ENCODE results near the gene MEOX2.

The MEOX2 gene

DNA sequence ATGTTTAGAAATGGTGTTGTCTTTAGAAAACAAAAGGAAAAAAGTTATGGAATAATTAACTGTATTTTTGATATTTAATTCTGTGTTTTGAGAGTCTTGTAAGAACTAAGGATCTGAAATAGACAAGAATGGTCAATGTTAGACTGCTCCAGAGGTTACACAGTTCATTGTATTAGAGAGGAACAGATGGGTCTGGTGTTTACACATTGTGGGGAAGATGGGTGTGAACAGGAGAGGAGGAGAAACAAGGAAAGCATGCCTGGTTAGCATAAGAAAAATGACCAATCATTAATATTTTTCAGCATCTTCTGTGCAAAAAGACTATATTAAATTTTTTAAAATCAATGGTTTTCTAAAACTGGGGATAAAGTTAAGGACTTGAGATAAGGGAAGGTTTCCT, 11.9 kb downstream of the MEOX2 start:
- TF ChIP-seq POLR2A (IDR thresholded peaks at IDR 0.05; ENCODE audit: extremely low read depth, insufficient read length) = no peak
- TF ChIP-seq, protein P1, sequence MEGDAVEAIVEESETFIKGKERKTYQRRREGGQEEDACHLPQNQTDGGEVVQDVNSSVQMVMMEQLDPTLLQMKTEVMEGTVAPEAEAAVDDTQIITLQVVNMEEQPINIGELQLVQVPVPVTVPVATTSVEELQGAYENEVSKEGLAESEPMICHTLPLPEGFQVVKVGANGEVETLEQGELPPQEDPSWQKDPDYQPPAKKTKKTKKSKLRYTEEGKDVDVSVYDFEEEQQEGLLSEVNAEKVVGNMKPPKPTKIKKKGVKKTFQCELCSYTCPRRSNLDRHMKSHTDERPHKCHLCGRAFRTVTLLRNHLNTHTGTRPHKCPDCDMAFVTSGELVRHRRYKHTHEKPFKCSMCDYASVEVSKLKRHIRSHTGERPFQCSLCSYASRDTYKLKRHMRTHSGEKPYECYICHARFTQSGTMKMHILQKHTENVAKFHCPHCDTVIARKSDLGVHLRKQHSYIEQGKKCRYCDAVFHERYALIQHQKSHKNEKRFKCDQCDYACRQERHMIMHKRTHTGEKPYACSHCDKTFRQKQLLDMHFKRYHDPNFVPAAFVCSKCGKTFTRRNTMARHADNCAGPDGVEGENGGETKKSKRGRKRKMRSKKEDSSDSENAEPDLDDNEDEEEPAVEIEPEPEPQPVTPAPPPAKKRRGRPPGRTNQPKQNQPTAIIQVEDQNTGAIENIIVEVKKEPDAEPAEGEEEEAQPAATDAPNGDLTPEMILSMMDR (IDR thresholded peaks at IDR 0.05; ENCODE audit: low read depth, low read length) = no peak
- no peak for TF ChIP-seq MYC (IDR thresholded peaks at IDR 0.05; ENCODE audit: low read depth, low read length)
- TF ChIP-seq MAX (IDR thresholded peaks at IDR 0.05; ENCODE audit: low read depth, low read length) = no peak
- DNase-seq (ENCODE audit: low read depth) = no peak
- H3K4me3 ChIP-seq (ENCODE audit: low read depth, low read length) = no peak overlapping the region

DNA sequence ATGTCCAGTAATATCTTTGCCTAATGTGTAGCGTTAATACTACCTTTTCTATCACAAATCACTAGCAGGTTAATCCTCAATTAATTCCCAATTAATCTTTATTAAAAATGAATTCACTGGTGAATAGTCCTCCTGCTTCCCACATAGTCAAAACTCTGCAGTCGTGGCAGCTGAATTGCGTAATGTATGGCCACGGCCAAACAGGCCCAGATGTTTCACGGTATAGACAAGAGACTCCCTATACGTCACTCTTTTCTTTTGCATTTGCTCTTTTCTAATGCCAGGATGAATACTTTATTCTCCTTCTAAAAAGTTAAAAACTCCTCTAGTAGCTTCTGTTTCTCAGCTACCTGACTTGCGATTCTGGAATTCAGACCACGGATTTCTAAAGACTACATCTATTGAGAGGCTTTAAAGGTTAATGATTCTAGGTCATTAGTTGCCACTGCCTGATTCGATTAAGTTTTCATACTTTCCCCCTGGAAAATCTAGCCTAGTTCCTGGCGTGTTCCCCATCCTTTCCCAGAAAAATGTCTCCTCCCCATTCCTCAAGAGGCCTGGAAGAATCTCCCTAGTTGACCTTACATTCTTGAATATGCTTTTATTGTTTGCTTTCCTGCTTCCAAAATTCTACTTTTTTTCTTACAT, 16.9 kb downstream of the MEOX2 start:
- no peak overlapping the region for H3K4me3 ChIP-seq (ENCODE audit: low read depth, low read length)
- DNase-seq (ENCODE audit: low read depth) = no peak
- TF ChIP-seq POLR2A (IDR thresholded peaks at IDR 0.05; ENCODE audit: extremely low read depth, insufficient read length) (no peak), MAX (IDR thresholded peaks at IDR 0.05; ENCODE audit: low read depth, low read length) (no peak), MYC (IDR thresholded peaks at IDR 0.05; ENCODE audit: low read depth, low read length) (no peak)
- TF ChIP-seq, protein P1 (IDR thresholded peaks at IDR 0.05; ENCODE audit: low read depth, low read length) = no peak

- TF ChIP-seq POLR2A (IDR thresholded peaks at IDR 0.05; ENCODE audit: extremely low read depth, insufficient read length) (no peak), MAX (IDR thresholded peaks at IDR 0.05; ENCODE audit: low read depth, low read length) (no peak), MYC (IDR thresholded peaks at IDR 0.05; ENCODE audit: low read depth, low read length) (no peak)
- TF ChIP-seq, protein P1 (IDR thresholded peaks at IDR 0.05; ENCODE audit: low read depth, low read length) = no peak
- no peak for DNase-seq (ENCODE audit: low read depth)
These were observed 18.5 kb downstream of the MEOX2 start for GRCh38 chr7:15667991-15668390.

DNA sequence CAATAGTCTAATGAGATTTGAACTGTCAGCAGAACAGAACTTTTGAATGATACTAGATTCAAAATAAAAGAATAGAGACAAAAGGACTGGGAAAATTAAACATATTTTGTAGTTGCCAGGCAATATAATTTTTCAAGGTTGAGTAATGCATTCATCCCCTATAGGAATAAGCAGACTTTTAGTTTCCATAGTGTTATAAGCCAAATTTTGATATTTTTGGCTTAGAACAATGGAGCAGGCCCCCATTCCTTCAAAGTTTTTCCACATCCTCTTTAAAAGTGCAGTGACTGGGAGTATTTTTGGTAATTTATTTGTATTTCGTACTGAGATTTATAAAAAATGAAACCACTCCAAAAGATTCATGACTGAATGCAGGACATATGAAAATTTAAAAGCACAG, 24.0 kb downstream of the MEOX2 start:
- TF ChIP-seq POLR2A (IDR thresholded peaks at IDR 0.05; ENCODE audit: extremely low read depth, insufficient read length) (no peak), MYC (IDR thresholded peaks at IDR 0.05; ENCODE audit: low read depth, low read length) (no peak), MAX (IDR thresholded peaks at IDR 0.05; ENCODE audit: low read depth, low read length) (no peak)
- TF ChIP-seq, protein P1 (IDR thresholded peaks at IDR 0.05; ENCODE audit: low read depth, low read length) = no peak
- H3K4me3 ChIP-seq (ENCODE audit: low read depth, low read length) = no peak overlapping the region
- no peak for DNase-seq (ENCODE audit: low read depth)

More at GRCh38 chr7:15667991-15668390, 18.5 kb downstream of the MEOX2 start:
- no peak overlapping the region for H3K4me3 ChIP-seq (ENCODE audit: low read depth, low read length)

DNA sequence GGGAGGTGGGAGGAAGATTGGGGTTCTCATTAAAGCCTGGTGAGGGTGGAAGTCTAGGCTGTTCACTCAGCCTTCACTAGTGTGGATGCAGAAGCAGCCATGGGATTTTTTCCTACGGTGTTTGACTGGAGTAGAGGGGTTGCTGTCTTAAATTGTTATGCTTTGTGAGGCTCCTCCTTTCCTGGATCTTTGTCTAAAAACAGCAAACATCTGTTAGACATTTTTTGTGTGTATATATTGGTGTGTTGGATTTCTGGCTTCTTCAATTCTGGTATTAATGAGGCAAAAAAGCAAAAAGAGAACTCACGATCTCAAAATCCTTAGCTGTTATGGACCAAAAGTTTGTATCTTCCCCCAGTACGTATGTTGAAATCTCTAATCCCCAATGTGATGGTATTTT, 28.2 kb downstream of the MEOX2 start:
- no peak for TF ChIP-seq POLR2A (IDR thresholded peaks at IDR 0.05; ENCODE audit: extremely low read depth, insufficient read length)
- no peak for TF ChIP-seq MYC (IDR thresholded peaks at IDR 0.05; ENCODE audit: low read depth, low read length)
- TF ChIP-seq MAX (IDR thresholded peaks at IDR 0.05; ENCODE audit: low read depth, low read length) = no peak
- TF ChIP-seq, protein P1 (IDR thresholded peaks at IDR 0.05; ENCODE audit: low read depth, low read length) = no peak
- H3K4me3 ChIP-seq (ENCODE audit: low read depth, low read length) = no peak overlapping the region
- DNase-seq (ENCODE audit: low read depth) = no peak

All from NB4 (cell line).